ENCODE data around the gene EPDR1. TPM values are rescaled to one million over a fixed set of nuclear protein-coding genes. Genes with fewer than 3 reads are reported as not detected.

The EPDR1 gene
- total and polyA plus RNA-seq, 2 of the 4 experiments (the other 2 are of a cell fraction) = under 0.01 to 0.09 TPM

GRCh38 chr7:37974711-37975110 lies 54.3 kb downstream of the EPDR1 start:
- Histone ChIP-seq H4K20me1 (ENCODE audit: insufficient read depth, low read length) (no peaks in the 10 kb centered on the region), H4K8ac (ENCODE audit: low read depth in 2 of 2, low read length in 2 of 2) (no peak overlapping the region), H3K56ac (ENCODE audit: extremely low read depth, insufficient read depth, low read length) (no peak overlapping the region), H4K5ac (ENCODE audit: low read depth, low read length) (no peak overlapping the region), H3K36me3 (ENCODE audit: control insufficient read depth, insufficient read depth, low read length) (no peaks in the 10 kb centered on the region), H2AK9ac (replicated peaks; ENCODE audit: low read depth, low read length, poor library complexity) (no peak overlapping the region), H2BK20ac (ENCODE audit: low read depth, low read length) (no peak overlapping the region), H3K27ac (ENCODE audit: insufficient read depth, low read length) (no peak overlapping the region), H2AK5ac (ENCODE audit: low read depth, low read length) (no peak overlapping the region), H3K27me3 (ENCODE audit: control insufficient read depth, insufficient read depth, low read length) (no peaks in the 10 kb centered on the region), H3K4me3 (ENCODE audit: insufficient read depth, low read depth, low read length) (no peak overlapping the region), H2BK5ac (ENCODE audit: low read depth, low read length, poor library complexity, severe bottlenecking) (no peak overlapping the region), H3K9me3 (ENCODE audit: control insufficient read depth, insufficient read depth, low read length) (peaks cover 5% of the 10 kb centered on the region), H3K79me1 (ENCODE audit: low read depth in 1 of 2, low read length in 2 of 2) (no peaks in the 10 kb centered on the region), H3K9me1 (ENCODE audit: insufficient read depth, low read length) (no peaks in the 10 kb centered on the region), H2BK15ac (ENCODE audit: low read depth, low read length) (no peak overlapping the region), H2BK120ac (ENCODE audit: low read depth, low read length) (no peak overlapping the region), H2AFZ (replicated peaks; ENCODE audit: low read length, poor library complexity) (no peak overlapping the region), H3K14ac (replicated peaks; ENCODE audit: low read depth, low read length) (no peak overlapping the region), H4K91ac (ENCODE audit: insufficient read depth, low read depth, low read length) (no peak overlapping the region), H3K23ac (ENCODE audit: low read depth, low read length) (no peak overlapping the region), H3K9ac (ENCODE audit: low read depth, low read length) (no peak overlapping the region), H3K4me1 (ENCODE audit: control insufficient read depth, insufficient read depth, low read length) (no peaks in the 10 kb centered on the region), H3K18ac (ENCODE audit: low read depth, low read length) (no peak overlapping the region), H3K4me2 (ENCODE audit: low read depth, low read length) (no peak overlapping the region), H3K4ac (ENCODE audit: low read depth, low read length) (no peak overlapping the region)
- DNase-seq = no peak
- no peak for TF ChIP-seq BHLHE40 (IDR thresholded peaks at IDR 0.05; ENCODE audit: low read depth, low read length)
- TF ChIP-seq CEBPB (IDR thresholded peaks at IDR 0.05; ENCODE audit: low read depth, low read length) = no peak
- TF ChIP-seq RCOR1 (IDR thresholded peaks at IDR 0.05; ENCODE audit: insufficient replicate concordance, low read length) = no peak
- TF ChIP-seq MAZ (IDR thresholded peaks at IDR 0.05; ENCODE audit: borderline replicate concordance, low read depth, low read length) = no peak
- no peak for TF ChIP-seq ELK1 (IDR thresholded peaks at IDR 0.05; ENCODE audit: borderline replicate concordance, low read depth, low read length)
- no peak for TF ChIP-seq POLR2A (IDR thresholded peaks at IDR 0.05; ENCODE audit: low read depth, low read length)
- TF ChIP-seq RAD21 (IDR thresholded peaks at IDR 0.05; ENCODE audit: low read length) = no peak
- no TSS peak for BruUV-seq (replicated peaks)
- CTCF ChIA-PET = no interaction called here
- no CpG with 5 or more reads among the region's 4 CpGs for WGBS, 2 experiments (ENCODE audit: extremely low coverage in 2 of 2, insufficient read length in 1 of 2)
- POLR2A ChIA-PET (ENCODE audit: unreplicated experiment) = no interaction called here
- dilution Hi-C loops (cut with HindIII; ENCODE audit: low sequenced_read_pairs, unreplicated experiment) = no loop called here
- ATAC-seq (ENCODE audit: low read depth) = no peak
- in situ Hi-C loops (cut with MboI; ENCODE audit: low sequenced_read_pairs) = no loop called here
- intact Hi-C loops (cut with micrococcal nuclease) = no loop called here
